IMR-90 (cell line): ENCODE data around the gene PLXDC2. TPM values are rescaled to one million over a fixed set of nuclear protein-coding genes. Genes with fewer than 3 reads are reported as not detected.

Source experiments
- ATAC-seq: fragments of 200-7000 bp; cut with Tn5 transposase; 2 replicates; pipeline ENCODE4 v1.9.1; 2020; ENCODE audit warnings: low read depth, mild to moderate bottlenecking, moderate library complexity
- BruUV-seq: library from RNA; stranded (reverse); fragments of 400-500 nt; replicated peaks from 2 replicates; lab custom pipeline; 2021; lab: Mats Ljungman, UMichigan
- CTCF ChIA-PET: fragments of 300-600 bp; formaldehyde crosslinking; extraction: SDS; loops from one replicate; lab custom pipeline; 2021; ENCODE audit warnings: antibody characterized with exemption; lab: Yijun Ruan, JAX
- POLR2A ChIA-PET: fragments of 300-600 bp; sonication (Branson Sonifier 250); formaldehyde crosslinking; loops from one replicate; lab custom pipeline; 2022; ENCODE audit warnings: antibody characterized with exemption; ENCODE audit not compliant: unreplicated experiment; lab: Charles Lee
- DNase-seq: peaks from one replicate; pipeline ENCODE4 v3.0.0; 2013
- H2AFZ ChIP-seq: replicated peaks from 2 replicates; pipeline ENCODE3; 2013; ENCODE audit warnings: low read length, mild to moderate bottlenecking; ENCODE audit not compliant: poor library complexity
- H2AK5ac ChIP-seq: 2 replicates; pipeline ENCODE4 v1.6.1; 2013; ENCODE audit warnings: low read depth, low read length, inconsistent platforms
- H2AK9ac ChIP-seq: replicated peaks from 2 replicates; pipeline ENCODE3; 2013; ENCODE audit warnings: mild to moderate bottlenecking, low read depth, low read length, moderate library complexity; ENCODE audit not compliant: poor library complexity
- H2BK120ac ChIP-seq: 2 replicates; pipeline ENCODE4 v1.6.1; 2013; ENCODE audit warnings: low read depth, low read length, inconsistent platforms
- H2BK15ac ChIP-seq: 3 replicates; pipeline ENCODE4 v1.6.1; 2013; ENCODE audit warnings: low read depth, low read length, inconsistent platforms
- H2BK20ac ChIP-seq: 2 replicates; pipeline ENCODE4 v1.6.1; 2013; ENCODE audit warnings: low read depth, mild to moderate bottlenecking, inconsistent platforms, low read length, moderate library complexity
- H2BK5ac ChIP-seq: 2 replicates; pipeline ENCODE4 v1.6.1; 2013; ENCODE audit warnings: mild to moderate bottlenecking, low read depth, low read length, inconsistent platforms; ENCODE audit not compliant: poor library complexity, severe bottlenecking
- H3K14ac ChIP-seq: replicated peaks from 2 replicates; pipeline ENCODE4 v1.6.1; 2013; ENCODE audit warnings: low read depth, low read length, inconsistent platforms
- H3K18ac ChIP-seq: 2 replicates; pipeline ENCODE4 v1.6.1; 2013; ENCODE audit warnings: low read depth, low read length, control low read depth
- H3K23ac ChIP-seq: 2 replicates; pipeline ENCODE4 v1.6.1; 2013; ENCODE audit warnings: low read depth, low read length, inconsistent platforms
- H3K27ac ChIP-seq: 2 replicates; pipeline ENCODE4 v1.5.1; 2013; ENCODE audit warnings: mild to moderate bottlenecking, control low read depth, low read length; ENCODE audit not compliant: insufficient read depth
- H3K27me3 ChIP-seq: 2 replicates; pipeline ENCODE4 v1.6.1; 2013; ENCODE audit warnings: low read length; ENCODE audit not compliant: control insufficient read depth, insufficient read depth
- H3K36me3 ChIP-seq: 2 replicates; pipeline ENCODE4 v1.6.1; 2013; ENCODE audit warnings: low read length, mixed read lengths; ENCODE audit not compliant: control insufficient read depth, insufficient read depth
- H3K4ac ChIP-seq: 2 replicates; pipeline ENCODE4 v1.6.1; 2013; ENCODE audit warnings: low read depth, low read length, inconsistent platforms
- H3K4me1 ChIP-seq: 2 replicates; pipeline ENCODE4 v1.6.1; 2013; ENCODE audit warnings: low read length, mixed read lengths; ENCODE audit not compliant: control insufficient read depth, insufficient read depth
- H3K4me2 ChIP-seq: 2 replicates; pipeline ENCODE4 v1.6.1; 2013; ENCODE audit warnings: low read depth, mild to moderate bottlenecking, control low read depth, low read length, moderate library complexity
- H3K4me3 ChIP-seq: 2 replicates; pipeline ENCODE4 v1.5.1; 2013; ENCODE audit warnings: low read depth, mild to moderate bottlenecking, control low read depth, low read length, moderate library complexity; ENCODE audit not compliant: insufficient read depth
- H3K56ac ChIP-seq: 2 replicates; pipeline ENCODE4 v1.6.1; 2013; ENCODE audit warnings: low read length, inconsistent platforms; ENCODE audit not compliant: insufficient read depth; ENCODE audit errors: extremely low read depth
- H3K79me1 ChIP-seq, 2 experiments: 2 replicates each; pipeline ENCODE4 v1.6.1; 2013; ENCODE audit warnings: low read length in 2 of 2, inconsistent platforms in 1 of 2, low read depth in 1 of 2
- H3K9ac ChIP-seq: 2 replicates; pipeline ENCODE4 v1.6.1; 2013; ENCODE audit warnings: low read depth, low read length, control low read depth
- H3K9me1 ChIP-seq: 2 replicates; pipeline ENCODE4 v1.6.1; 2013; ENCODE audit warnings: low read length, inconsistent platforms; ENCODE audit not compliant: insufficient read depth
- H3K9me3 ChIP-seq: 2 replicates; pipeline ENCODE4 v1.6.1; 2013; ENCODE audit warnings: low read length; ENCODE audit not compliant: control insufficient read depth, insufficient read depth
- H4K20me1 ChIP-seq: 2 replicates; pipeline ENCODE4 v1.6.1; 2013; ENCODE audit warnings: low read length, inconsistent platforms; ENCODE audit not compliant: insufficient read depth
- H4K5ac ChIP-seq: 2 replicates; pipeline ENCODE4 v1.6.1; 2013; ENCODE audit warnings: mild to moderate bottlenecking, low read depth, low read length, control low read depth
- H4K8ac ChIP-seq, 2 experiments: 2 replicates each; pipeline ENCODE4 v1.6.1; 2013; ENCODE audit warnings: low read depth in 2 of 2, low read length in 2 of 2, control low read depth in 1 of 2, inconsistent platforms in 1 of 2
- H4K91ac ChIP-seq: 2 replicates; pipeline ENCODE4 v1.6.1; 2013; ENCODE audit warnings: low read depth, low read length, inconsistent platforms; ENCODE audit not compliant: insufficient read depth
- FOS ChIP-seq: fragments of 150-350 bp; IDR thresholded peaks from 2 replicates; pipeline ENCODE4 v1.6.1; 2016; ENCODE audit warnings: low read depth, low read length
- MAZ ChIP-seq: IDR thresholded peaks from 2 replicates; pipeline ENCODE4 v1.6.1; 2012; ENCODE audit warnings: low read depth, mild to moderate bottlenecking, low read length, improper control_type of control experiment, moderate library complexity, borderline replicate concordance
- SMC3 ChIP-seq: fragments of 150-350 bp; IDR thresholded peaks from 2 replicates; pipeline ENCODE4 v1.6.1; 2016; ENCODE audit warnings: low read depth, mild to moderate bottlenecking, antibody characterized with exemption, low read length, moderate library complexity
- WGBS, 2 experiments: methylation state at CpG; one replicate each; pipeline versions ENCODE4 v1.1.5 to v1.1.7; 2013; ENCODE audit warnings: missing lambda C conversion rate in 2 of 2; ENCODE audit not compliant: insufficient read length in 1 of 2; ENCODE audit errors: extremely low coverage in 2 of 2; 5-methylcytosine and 5-hydroxymethylcytosine counted together
- dilution Hi-C: fragments of 300-500 bp; cut with HindIII; formaldehyde crosslinking; loops from one replicate; pipeline ENCODE4 v1.14.3; 2018; ENCODE audit warnings: low sequenced_read_pairs; ENCODE audit not compliant: unreplicated experiment
- in situ Hi-C: fragments of 300-500 bp; cut with MboI; formaldehyde crosslinking; loops from 3 replicates; pipeline ENCODE4 v1.14.3; 2019; ENCODE audit warnings: low sequenced_read_pairs, inconsistent platforms, mixed read lengths
- intact Hi-C: fragments of 100-400 bp; cut with micrococcal nuclease; formaldehyde crosslinking; loops from 2 replicates; pipeline ENCODE4 v1.10.0; 2022
- polyA plus RNA-seq, 3 experiments: library from polyadenylated mRNA; depleted of rRNA; stranded (reverse); fragments of >200 nt; gene quantifications; 2 replicates each; pipeline ENCODE4 v1.2.3, GENCODE V29; 2012; ENCODE audit warnings: low replicate concordance in 1 of 3
- total RNA-seq: library from RNA; depleted of rRNA; stranded (reverse); fragments of >200 nt; gene quantifications from 2 replicates; pipeline ENCODE4 v1.2.3, GENCODE V29; 2012
- TF ChIP-seq, protein P1 (sequence below): fragments of 150-350 bp; IDR thresholded peaks from 2 replicates; pipeline ENCODE4 v1.6.1; 2016; ENCODE audit warnings: low read depth, mild to moderate bottlenecking, low read length, moderate library complexity, borderline replicate concordance

PLXDC2 gene
- total and polyA plus RNA-seq, 2 of the 4 experiments (the other 2 are of a cell fraction), result 3.2 to 6.1 TPM

DNA sequence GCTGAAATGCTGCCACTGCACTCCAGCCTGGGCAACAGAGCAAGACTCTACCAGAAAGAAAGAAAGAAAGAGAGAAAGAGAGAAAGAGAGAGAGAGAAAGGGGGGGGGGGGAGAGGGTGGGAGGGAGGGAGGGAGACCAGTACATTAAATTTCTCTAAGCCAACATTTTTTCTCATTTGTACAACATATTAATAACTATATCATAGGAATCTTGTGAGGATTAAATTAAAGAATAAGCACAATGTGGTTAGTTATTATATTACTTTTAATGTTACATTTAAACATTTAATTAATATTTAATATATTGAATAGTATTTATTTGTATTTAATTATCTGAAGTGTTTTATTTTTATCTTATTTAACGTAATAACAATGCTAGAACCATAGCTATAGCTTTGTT, 53.1 kb downstream of the PLXDC2 start:
- Histone ChIP-seq H2AK5ac (no peak overlapping the region), H3K9ac (no peak overlapping the region), H2BK120ac (no peak overlapping the region), H3K27ac (no peak overlapping the region), H3K27me3 (no peaks in the 10 kb centered on the region), H3K18ac (no peak overlapping the region), H3K56ac (no peak overlapping the region), H3K79me1 (no peaks in the 10 kb centered on the region), H4K5ac (no peak overlapping the region), H2BK15ac (no peak overlapping the region), H4K20me1 (no peaks in the 10 kb centered on the region), H2AK9ac (no peak overlapping the region), H3K36me3 (no peaks in the 10 kb centered on the region), H4K8ac (no peak overlapping the region), H3K4me3 (no peak overlapping the region), H2BK5ac (no peak overlapping the region), H3K9me3 (no peaks in the 10 kb centered on the region), H3K4me2 (no peak overlapping the region), H3K23ac (no peak overlapping the region), H3K4me1 (no peaks in the 10 kb centered on the region), H4K91ac (no peak overlapping the region), H3K9me1 (no peaks in the 10 kb centered on the region), H3K14ac (no peak overlapping the region), H3K4ac (no peak overlapping the region), H2AFZ (no peak overlapping the region), H2BK20ac (no peak overlapping the region)
- no CpG with 5 or more reads among the region's 1 CpG for WGBS, 2 experiments
- intact Hi-C loops, result no loop called here
- in situ Hi-C loops, result no loop called here
- CTCF ChIA-PET, result no interaction called here
- TF ChIP-seq MAZ (no peak), FOS (no peak), SMC3 (no peak)
- TF ChIP-seq, protein P1, sequence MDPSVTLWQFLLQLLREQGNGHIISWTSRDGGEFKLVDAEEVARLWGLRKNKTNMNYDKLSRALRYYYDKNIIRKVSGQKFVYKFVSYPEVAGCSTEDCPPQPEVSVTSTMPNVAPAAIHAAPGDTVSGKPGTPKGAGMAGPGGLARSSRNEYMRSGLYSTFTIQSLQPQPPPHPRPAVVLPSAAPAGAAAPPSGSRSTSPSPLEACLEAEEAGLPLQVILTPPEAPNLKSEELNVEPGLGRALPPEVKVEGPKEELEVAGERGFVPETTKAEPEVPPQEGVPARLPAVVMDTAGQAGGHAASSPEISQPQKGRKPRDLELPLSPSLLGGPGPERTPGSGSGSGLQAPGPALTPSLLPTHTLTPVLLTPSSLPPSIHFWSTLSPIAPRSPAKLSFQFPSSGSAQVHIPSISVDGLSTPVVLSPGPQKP, result no peak
- POLR2A ChIA-PET, result no interaction called here
- ATAC-seq (no peak), DNase-seq (no peak)
- dilution Hi-C loops, result no loop called here
- no TSS peak for BruUV-seq
